NB4 (cell line): ENCODE data around the gene LHX2.

Experiments
- DNase-seq: peaks from one replicate; pipeline ENCODE4 v3.0.0; 2010; ENCODE audit warnings: low read depth
- H3K4me3 ChIP-seq: one replicate; pipeline ENCODE4 v1.5.1; 2011; ENCODE audit warnings: mild to moderate bottlenecking, low read depth, low read length, moderate library complexity
- CTCF ChIP-seq: IDR thresholded peaks from one replicate; pipeline ENCODE4 v1.5.1; 2012; ENCODE audit warnings: low read depth, low read length
- MYC ChIP-seq: IDR thresholded peaks from 2 replicates; pipeline ENCODE4 v1.6.1; 2011; ENCODE audit warnings: low read depth, low read length
- POLR2A ChIP-seq: IDR thresholded peaks from 2 replicates; pipeline ENCODE4 v1.6.1; 2011; ENCODE audit warnings: mild to moderate bottlenecking; ENCODE audit not compliant: insufficient read length; ENCODE audit errors: extremely low read depth
- TF ChIP-seq, protein P1 (sequence below): IDR thresholded peaks from 2 replicates; pipeline ENCODE4 v1.6.1; 2011; ENCODE audit warnings: low read depth, low read length

LHX2 gene

DNA sequence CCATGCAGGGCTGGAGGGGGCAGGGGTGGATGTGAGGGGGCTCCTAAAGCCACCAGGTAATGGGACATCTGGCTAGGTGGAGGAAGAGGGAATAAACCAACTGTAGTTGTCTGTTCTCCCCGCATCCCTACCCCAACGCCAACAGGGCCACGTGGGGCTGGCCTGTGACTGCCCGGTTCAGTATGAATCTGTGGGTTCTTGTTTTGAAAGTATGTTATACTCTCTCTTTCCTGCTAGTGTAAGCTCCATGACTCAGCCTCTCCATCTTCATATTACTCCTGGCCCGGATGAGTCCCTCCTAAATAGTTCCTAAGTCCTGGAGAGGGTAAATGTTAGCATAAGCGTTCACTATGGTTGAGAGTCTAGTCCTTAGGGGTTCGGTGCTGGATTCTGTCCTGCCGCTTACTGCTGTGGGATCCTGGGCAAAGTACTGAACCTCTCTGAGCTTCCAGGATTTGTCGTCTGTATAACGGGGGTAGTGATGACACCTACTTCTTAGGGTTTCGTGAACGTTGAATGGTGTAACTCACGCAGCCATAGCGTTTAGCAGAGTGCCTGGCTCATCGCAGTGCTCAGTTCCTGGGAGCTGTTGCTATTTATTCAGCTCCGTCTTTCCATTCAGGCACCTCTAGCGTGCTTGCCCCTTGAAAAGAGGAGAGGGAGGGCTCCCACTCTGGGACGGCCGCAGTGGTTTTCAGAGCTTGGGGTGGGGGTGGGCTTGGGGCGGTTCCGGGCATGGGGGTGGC lies 28.8 kb downstream of the LHX2 start:
- no peak overlapping the region for H3K4me3 ChIP-seq
- peak; percentile 43 for DNase-seq
- TF ChIP-seq MYC, result no peak
- TF ChIP-seq POLR2A, result no peak
- TF ChIP-seq, protein P1, sequence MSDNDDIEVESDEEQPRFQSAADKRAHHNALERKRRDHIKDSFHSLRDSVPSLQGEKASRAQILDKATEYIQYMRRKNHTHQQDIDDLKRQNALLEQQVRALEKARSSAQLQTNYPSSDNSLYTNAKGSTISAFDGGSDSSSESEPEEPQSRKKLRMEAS, result no peak
- TF ChIP-seq CTCF, result no peak

DNA sequence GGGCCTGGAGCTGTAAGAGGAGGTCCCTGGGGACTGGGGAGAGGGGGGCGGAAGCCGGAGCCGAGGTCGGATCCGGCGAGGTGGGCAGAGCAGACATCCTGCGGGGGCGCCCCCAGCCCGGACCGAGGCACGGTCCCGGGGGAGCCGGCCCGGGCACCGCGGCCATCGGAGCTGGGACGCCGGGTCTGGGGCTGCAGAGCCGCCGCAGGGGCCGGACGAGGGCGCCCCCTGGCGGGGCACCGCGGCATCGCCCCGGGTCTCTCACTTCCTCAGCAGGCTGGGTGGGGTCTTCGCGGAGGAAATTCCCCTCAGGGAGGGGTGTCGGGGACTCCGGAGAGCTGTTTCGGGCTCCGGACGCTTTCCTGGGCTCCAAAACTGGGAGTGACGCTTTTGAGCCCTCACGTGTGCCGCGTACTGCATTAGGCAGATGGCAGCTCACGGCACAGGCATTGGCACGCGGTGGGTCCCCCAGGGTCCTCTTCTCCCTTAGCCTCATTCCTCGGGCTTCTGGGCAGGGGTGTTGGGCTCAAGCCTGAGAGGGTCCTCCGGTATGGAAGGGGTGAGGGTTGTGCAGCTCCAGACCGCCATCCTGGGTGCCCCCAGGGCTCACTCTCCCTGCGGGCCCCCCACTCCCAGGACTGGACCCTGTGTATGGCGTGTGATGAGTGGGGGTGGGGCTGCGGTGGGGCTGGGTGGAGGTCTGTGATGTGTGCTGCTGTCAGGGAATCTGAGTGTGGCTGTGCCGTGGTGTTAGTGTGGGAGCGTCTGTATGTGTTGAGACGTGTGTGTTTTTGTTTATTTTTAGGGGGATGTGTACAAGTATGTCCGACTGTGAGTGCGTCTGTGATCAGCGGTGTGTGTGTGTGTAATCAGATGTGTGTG lies 29.6 kb downstream of the LHX2 start:
- no peak overlapping the region for H3K4me3 ChIP-seq
- TF ChIP-seq, protein P1, result no peak
- no peak for TF ChIP-seq POLR2A
- peak; percentile 85 for TF ChIP-seq CTCF
- TF ChIP-seq MYC, result no peak
- DNase-seq, result peak; percentile 59

GRCh38 chr9:124041817-124042116 lies 30.2 kb downstream of the LHX2 start:
- no peak overlapping the region for H3K4me3 ChIP-seq
- DNase-seq, result no peak
- TF ChIP-seq, protein P1, result no peak
- TF ChIP-seq MYC (no peak), CTCF (no peak), POLR2A (no peak)

DNA sequence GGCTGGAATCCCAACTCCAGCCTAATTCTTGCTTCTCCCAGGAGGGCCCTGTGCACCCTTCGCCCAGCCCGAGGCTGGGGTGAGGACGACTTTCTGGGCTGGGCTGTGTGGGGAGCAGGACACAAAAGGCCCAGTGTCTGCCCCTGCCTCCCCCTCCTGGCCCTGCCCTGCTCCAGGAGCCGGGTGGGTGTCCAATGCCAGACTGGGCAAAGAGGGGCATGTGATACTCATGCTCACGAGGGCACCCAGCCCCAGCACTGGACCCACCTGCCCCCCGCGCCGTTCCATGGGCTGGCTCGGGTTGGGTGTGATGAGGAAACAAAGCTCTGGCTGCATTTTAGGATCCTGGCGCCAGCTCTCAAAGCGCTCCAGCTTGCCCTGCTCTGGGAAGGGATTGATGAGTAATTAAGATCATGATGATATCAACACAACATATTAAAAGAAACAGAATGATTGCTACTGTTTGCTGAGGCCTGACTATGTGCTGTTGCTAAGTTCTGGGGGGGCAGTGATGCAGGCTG lies 30.7 kb downstream of the LHX2 start:
- no peak for DNase-seq
- no peak overlapping the region for H3K4me3 ChIP-seq
- TF ChIP-seq, protein P1, result no peak
- TF ChIP-seq CTCF (no peak), POLR2A (no peak), MYC (no peak)

DNA sequence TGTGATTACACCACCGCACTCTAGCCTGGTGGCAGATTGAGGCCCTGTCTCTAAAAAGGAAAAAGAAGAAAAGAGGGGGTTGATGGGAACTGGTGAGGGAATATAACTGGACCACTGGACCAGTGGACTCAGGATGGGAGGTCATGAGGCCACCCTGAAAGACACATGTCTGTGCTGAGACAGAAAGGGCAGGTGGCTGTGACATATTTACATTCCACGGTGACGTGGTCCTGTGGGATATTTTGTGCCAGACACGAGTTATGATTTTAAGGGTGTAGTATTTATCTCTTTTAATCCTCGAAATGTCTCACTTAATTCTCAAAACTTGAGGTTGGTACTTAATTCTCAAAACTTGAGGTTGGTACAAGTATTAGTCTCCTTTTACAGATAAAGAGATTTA lies 32.9 kb downstream of the LHX2 start:
- H3K4me3 ChIP-seq, result no peak overlapping the region
- no peak for DNase-seq
- no peak for TF ChIP-seq POLR2A
- TF ChIP-seq, protein P1, result no peak
- TF ChIP-seq MYC, result no peak
- TF ChIP-seq CTCF, result no peak
